ENCODE results near the gene ZNF513.

DNA sequence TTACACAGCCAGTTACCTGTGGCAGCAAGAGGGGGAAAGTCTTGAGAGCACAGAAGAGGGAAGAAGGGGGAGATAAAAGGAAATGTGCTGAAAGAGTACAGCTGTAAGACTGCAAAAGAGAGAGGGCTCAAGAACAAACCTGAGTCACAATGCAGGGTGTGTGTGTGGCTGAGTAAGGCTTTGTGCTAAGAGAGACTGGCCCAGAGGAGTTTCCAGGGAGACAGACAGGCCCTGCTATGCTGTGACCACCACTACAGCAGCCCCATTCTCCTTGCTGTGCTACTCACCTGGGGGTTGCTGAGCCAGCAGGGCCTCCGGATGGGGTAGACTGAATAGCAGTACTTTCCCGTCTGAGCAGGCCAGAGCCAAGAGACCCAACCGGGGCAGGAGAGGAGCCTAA, 45.2 kb downstream of the ZNF513 start:
- TF ChIP-seq, protein P1, sequence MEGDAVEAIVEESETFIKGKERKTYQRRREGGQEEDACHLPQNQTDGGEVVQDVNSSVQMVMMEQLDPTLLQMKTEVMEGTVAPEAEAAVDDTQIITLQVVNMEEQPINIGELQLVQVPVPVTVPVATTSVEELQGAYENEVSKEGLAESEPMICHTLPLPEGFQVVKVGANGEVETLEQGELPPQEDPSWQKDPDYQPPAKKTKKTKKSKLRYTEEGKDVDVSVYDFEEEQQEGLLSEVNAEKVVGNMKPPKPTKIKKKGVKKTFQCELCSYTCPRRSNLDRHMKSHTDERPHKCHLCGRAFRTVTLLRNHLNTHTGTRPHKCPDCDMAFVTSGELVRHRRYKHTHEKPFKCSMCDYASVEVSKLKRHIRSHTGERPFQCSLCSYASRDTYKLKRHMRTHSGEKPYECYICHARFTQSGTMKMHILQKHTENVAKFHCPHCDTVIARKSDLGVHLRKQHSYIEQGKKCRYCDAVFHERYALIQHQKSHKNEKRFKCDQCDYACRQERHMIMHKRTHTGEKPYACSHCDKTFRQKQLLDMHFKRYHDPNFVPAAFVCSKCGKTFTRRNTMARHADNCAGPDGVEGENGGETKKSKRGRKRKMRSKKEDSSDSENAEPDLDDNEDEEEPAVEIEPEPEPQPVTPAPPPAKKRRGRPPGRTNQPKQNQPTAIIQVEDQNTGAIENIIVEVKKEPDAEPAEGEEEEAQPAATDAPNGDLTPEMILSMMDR (IDR thresholded peaks at IDR 0.05; ENCODE audit: low read depth, low read length), result no peak
- TF ChIP-seq MYC (IDR thresholded peaks at IDR 0.05; ENCODE audit: low read depth, low read length) (no peak), POLR2A (IDR thresholded peaks at IDR 0.05; ENCODE audit: extremely low read depth, insufficient read length) (no peak)
- TF ChIP-seq, protein P2, sequence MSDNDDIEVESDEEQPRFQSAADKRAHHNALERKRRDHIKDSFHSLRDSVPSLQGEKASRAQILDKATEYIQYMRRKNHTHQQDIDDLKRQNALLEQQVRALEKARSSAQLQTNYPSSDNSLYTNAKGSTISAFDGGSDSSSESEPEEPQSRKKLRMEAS (IDR thresholded peaks at IDR 0.05; ENCODE audit: low read depth, low read length), result no peak

Data from NB4 (cell line).